PC-9 (cell line): ENCODE data around the gene UBXN10. TPM values are rescaled to one million over a fixed set of nuclear protein-coding genes. Genes with fewer than 3 reads are reported as not detected.

Source experiments
- BruUV-seq: library from RNA; stranded (reverse); fragments of 400-500 nt; replicated peaks from 2 replicates; lab custom pipeline; 2021; lab: Mats Ljungman, UMichigan
- CTCF ChIA-PET: fragments of 300-600 bp; sonication (Branson Sonifier 250); formaldehyde crosslinking; loops from one replicate; lab custom pipeline; 2022; ENCODE audit warnings: antibody characterized with exemption; lab: Charles Lee
- POLR2A ChIA-PET: fragments of 300-600 bp; sonication (Branson Sonifier 250); formaldehyde crosslinking; loops from one replicate; lab custom pipeline; 2022; ENCODE audit warnings: antibody characterized with exemption; ENCODE audit not compliant: unreplicated experiment; lab: Charles Lee
- DNase-seq, 2 experiments: peaks; one replicate each; pipeline versions ENCODE4 v3.0.0 to v3.0.0-alpha.2; 2015 to 2022; ENCODE audit warnings: mixed read lengths in 1 of 2
- H2AFZ ChIP-seq: fragments of 200-600 bp; sonication (generic); 2 replicates; pipeline ENCODE4 v1.8.1; 2017; ENCODE audit warnings: antibody characterized with exemption
- H3F3A ChIP-seq: fragments of 200-600 bp; sonication (generic); 2 replicates; pipeline ENCODE4 v1.8.1; 2017; ENCODE audit warnings: antibody characterized with exemption, mild to moderate bottlenecking, low read depth; ENCODE audit not compliant: insufficient read depth
- H3K27ac ChIP-seq: fragments of 200-600 bp; sonication (generic); 2 replicates; pipeline ENCODE4 v1.6.1; 2016; ENCODE audit warnings: mixed run types
- H3K27me3 ChIP-seq: fragments of 200-600 bp; sonication (generic); 2 replicates; pipeline ENCODE4 v1.6.1; 2016; ENCODE audit warnings: low read depth, mixed run types; ENCODE audit not compliant: insufficient read depth
- H3K36me3 ChIP-seq: fragments of 200-600 bp; sonication (generic); 2 replicates; pipeline ENCODE4 v1.6.1; 2016; ENCODE audit warnings: low read depth, mixed run types
- H3K4me1 ChIP-seq: fragments of 200-600 bp; sonication (generic); replicated peaks from 2 replicates; pipeline ENCODE4 v1.6.1; 2016; ENCODE audit warnings: mixed run types; ENCODE audit not compliant: insufficient read depth
- H3K4me2 ChIP-seq: fragments of 200-600 bp; sonication (generic); 2 replicates; pipeline ENCODE4 v1.6.1; 2017; ENCODE audit warnings: mixed run types
- H3K4me3 ChIP-seq: fragments of 200-600 bp; sonication (generic); 2 replicates; pipeline ENCODE4 v1.6.1; 2016; ENCODE audit warnings: mixed run types
- H3K79me2 ChIP-seq: fragments of 200-600 bp; sonication (generic); 2 replicates; pipeline ENCODE4 v1.6.1; 2017; ENCODE audit warnings: low read depth, mixed run types
- H3K9me2 ChIP-seq: fragments of 200-600 bp; sonication (generic); 2 replicates; pipeline ENCODE4 v1.8.1; 2017; ENCODE audit warnings: mild to moderate bottlenecking; ENCODE audit not compliant: insufficient read depth
- H3K9me3 ChIP-seq: fragments of 200-600 bp; sonication (generic); 2 replicates; pipeline ENCODE4 v1.8.1; 2016; ENCODE audit warnings: low read depth; ENCODE audit not compliant: insufficient read depth
- H4K20me1 ChIP-seq: fragments of 200-600 bp; sonication (generic); 2 replicates; pipeline ENCODE4 v1.8.1; 2017; ENCODE audit not compliant: insufficient read depth
- EZH2 ChIP-seq: fragments of 200-600 bp; sonication (generic); IDR thresholded peaks from 2 replicates; pipeline ENCODE4 v1.8.0; 2017; ENCODE audit warnings: antibody characterized with exemption, low read depth
- intact Hi-C: fragments of 100-400 bp; cut with micrococcal nuclease; formaldehyde crosslinking; loops from one replicate; pipeline ENCODE4 v1.10.0; 2022; ENCODE audit not compliant: unreplicated experiment
- total RNA-seq: library from RNA; stranded (reverse); gene quantifications from 2 replicates; pipeline ENCODE4 v1.2.3, GENCODE V29; 2021
- TF ChIP-seq, protein P1 (sequence below): fragments of 200-600 bp; sonication (generic); conservative IDR thresholded peaks from 2 replicates; pipeline ENCODE4 v1.6.1; 2017; ENCODE audit warnings: mixed run types, antibody characterized with exemption, mild to moderate bottlenecking, moderate library complexity

The UBXN10 gene
- total RNA-seq, 1 experiment from 2014 or later: 11.9 TPM

DNA sequence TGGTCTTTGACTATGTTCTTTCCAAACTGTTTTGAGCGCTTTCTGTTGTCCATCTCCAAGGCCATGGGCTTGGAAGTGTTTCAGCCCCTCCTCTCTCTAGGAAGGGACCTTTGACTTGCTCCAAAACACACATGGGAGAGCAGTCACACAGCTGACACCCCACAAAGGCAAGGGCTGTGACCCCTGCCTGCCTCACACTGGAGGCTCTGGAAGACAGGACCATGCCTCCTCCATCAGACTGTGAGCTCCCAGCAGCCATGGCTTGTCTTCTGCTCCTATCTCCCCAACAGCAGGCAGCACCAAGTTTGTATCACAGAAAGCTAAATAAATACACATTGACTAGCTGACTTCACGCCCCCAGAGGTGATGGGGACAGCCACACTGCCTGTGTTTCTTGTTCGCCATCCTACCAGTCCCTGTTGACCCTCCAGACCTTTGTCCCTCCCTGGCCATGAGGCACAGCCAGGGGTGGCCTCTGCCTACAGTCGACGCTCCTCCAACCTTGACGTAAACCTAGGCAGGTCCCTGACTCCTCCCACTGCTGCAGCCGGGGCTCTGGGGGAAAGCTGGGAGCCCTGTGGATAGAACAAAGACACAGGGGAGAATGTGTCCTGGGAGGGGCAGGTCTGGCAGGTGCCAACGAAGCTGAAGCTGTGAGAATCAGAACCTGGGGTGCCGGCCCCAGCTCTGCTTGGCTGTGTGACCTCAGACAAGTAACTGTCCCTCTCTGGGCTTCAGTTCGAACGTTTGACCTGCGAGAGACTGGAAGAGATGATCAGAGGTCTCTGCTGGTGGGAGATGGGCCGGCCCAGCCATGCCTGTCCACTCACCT lies 41.9 kb upstream of the UBXN10 start:
- Histone ChIP-seq H3K4me1 (peaks cover 15% of the 10 kb centered on the region), H3K79me2 (no peaks in the 10 kb centered on the region), H3K36me3 (no peaks in the 10 kb centered on the region), H3K9me2 (no peaks in the 10 kb centered on the region), H3K9me3 (no peaks in the 10 kb centered on the region), H2AFZ (no peak overlapping the region), H3K27me3 (no peaks in the 10 kb centered on the region), H3K4me3 (no peak overlapping the region), H3K27ac (no peak overlapping the region), H3K4me2 (no peak overlapping the region), H3F3A (no peaks in the 10 kb centered on the region), H4K20me1 (no peaks in the 10 kb centered on the region)
- intact Hi-C loops: no loop called here
- CTCF ChIA-PET: no interaction called here
- POLR2A ChIA-PET: interaction anchor here (0.6 kb wide), 1 partner anchor 27 kb away, joined by 4 read pairs; no protein-coding TSS in a partner anchor
- no peak for DNase-seq
- no peak for TF ChIP-seq EZH2
- TF ChIP-seq, protein P1, sequence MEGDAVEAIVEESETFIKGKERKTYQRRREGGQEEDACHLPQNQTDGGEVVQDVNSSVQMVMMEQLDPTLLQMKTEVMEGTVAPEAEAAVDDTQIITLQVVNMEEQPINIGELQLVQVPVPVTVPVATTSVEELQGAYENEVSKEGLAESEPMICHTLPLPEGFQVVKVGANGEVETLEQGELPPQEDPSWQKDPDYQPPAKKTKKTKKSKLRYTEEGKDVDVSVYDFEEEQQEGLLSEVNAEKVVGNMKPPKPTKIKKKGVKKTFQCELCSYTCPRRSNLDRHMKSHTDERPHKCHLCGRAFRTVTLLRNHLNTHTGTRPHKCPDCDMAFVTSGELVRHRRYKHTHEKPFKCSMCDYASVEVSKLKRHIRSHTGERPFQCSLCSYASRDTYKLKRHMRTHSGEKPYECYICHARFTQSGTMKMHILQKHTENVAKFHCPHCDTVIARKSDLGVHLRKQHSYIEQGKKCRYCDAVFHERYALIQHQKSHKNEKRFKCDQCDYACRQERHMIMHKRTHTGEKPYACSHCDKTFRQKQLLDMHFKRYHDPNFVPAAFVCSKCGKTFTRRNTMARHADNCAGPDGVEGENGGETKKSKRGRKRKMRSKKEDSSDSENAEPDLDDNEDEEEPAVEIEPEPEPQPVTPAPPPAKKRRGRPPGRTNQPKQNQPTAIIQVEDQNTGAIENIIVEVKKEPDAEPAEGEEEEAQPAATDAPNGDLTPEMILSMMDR: no peak
- no TSS peak for BruUV-seq

DNA sequence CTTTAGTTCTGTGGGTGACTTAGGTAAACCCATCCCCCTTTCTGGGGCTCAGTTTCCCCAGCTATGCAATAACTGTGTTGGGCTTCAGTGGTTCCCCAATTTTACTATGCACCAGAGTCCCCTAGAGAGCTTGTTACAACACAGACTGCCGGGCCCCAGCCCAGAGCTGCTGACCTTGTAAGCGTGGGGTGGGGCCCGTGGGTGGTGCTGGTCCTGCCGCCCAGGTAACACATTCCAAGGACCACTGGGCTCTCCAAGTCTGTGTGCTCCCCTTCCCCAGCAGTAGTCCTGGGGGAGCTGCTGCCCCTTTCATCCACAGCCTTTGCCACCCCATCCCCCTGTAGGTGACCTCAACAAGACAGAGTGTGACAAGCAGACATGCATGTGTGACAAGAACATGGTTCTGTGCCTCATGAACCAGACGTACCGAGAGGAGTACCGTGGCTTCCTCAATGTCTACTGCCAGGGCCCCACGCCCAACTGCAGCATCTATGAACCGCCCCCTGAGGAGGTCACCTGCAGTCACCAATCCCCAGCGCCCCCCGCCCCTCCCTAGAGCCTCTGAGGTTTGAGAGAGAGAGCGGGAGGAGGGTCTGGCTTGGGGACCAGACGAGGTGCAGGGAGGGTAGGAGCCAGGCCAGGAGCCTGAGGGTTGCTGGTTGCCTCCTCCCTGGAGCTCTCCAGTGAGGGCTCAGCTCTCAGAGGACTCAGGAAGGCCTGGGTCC lies 37.9 kb upstream of the UBXN10 start:
- peaks cover 11% of the 10 kb centered on the region for H3K4me1 ChIP-seq
- TF ChIP-seq, protein P1: no peak
- no peak for TF ChIP-seq EZH2
- H3K36me3 ChIP-seq: no peaks in the 10 kb centered on the region
- H3K4me3 ChIP-seq: no peak overlapping the region
- H3K9me2 ChIP-seq: no peaks in the 10 kb centered on the region
- H4K20me1 ChIP-seq: no peaks in the 10 kb centered on the region
- ChIA-PET CTCF (interaction anchor here (0.7 kb wide), 1 partner anchor 174 kb away, joined by 5 read pairs; no protein-coding TSS in a partner anchor), POLR2A (no interaction called here)
- peaks cover 5% of the 10 kb centered on the region for H3F3A ChIP-seq
- BruUV-seq: no TSS peak
- no peak overlapping the region for H3K27ac ChIP-seq
- DNase-seq: no peak
- H3K9me3 ChIP-seq: no peaks in the 10 kb centered on the region
- H3K4me2 ChIP-seq: no peak overlapping the region
- no peaks in the 10 kb centered on the region for H3K79me2 ChIP-seq
- no peaks in the 10 kb centered on the region for H3K27me3 ChIP-seq
- intact Hi-C loops: no loop called here
- no peak overlapping the region for H2AFZ ChIP-seq

DNA sequence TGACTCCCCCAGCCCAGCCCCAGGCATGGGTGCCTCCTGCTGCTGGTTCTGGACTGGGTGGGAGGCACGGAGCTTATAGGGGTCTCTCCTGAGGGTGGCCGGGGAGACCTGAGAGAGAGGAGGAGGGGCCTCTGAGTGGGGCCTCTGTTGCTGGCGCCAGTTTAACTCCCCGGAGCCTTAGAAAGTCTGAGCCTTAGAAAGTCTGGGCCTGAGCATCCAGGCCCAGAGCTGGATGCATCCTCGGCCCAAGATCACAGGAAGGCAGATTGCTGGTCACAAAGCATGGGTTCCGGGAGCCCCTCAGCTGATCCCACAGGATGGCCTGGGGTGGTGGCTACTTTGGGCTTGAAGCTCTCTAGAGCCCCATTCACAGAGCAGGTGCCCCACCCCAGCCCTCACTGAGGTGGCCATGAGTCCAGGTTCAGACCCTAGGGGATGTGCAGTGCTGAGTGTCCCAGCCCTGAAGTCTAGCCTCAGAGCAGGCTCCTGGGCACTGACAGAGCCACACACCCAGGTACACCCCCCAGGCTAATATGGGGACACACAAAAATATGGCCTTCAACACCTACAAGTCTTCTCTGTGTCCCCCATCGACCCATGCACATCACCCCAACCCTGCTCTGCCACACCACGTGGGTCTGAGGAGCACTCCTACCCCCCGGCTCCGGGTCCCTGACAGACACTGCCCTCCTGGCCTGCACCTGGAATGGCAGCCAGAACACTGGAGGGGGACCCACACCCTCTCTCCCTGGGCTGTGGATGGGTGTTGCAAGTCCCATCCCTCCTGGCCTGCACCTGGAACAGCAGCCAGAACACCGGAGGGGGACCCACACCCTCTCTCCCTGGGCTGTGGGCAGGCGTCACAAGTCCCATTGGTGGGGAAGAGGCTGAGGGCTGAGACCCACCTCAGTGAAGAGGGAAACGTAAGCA lies 37.1 kb upstream of the UBXN10 start:
- Histone ChIP-seq H3K27ac (no peak overlapping the region), H2AFZ (no peak overlapping the region), H3F3A (peaks cover 9% of the 10 kb centered on the region), H3K4me3 (no peak overlapping the region), H3K79me2 (no peaks in the 10 kb centered on the region), H3K4me2 (no peak overlapping the region), H4K20me1 (no peaks in the 10 kb centered on the region), H3K9me3 (no peaks in the 10 kb centered on the region), H3K36me3 (no peaks in the 10 kb centered on the region), H3K4me1 (peaks cover 14% of the 10 kb centered on the region), H3K27me3 (no peaks in the 10 kb centered on the region), H3K9me2 (no peaks in the 10 kb centered on the region)
- no TSS peak for BruUV-seq
- no peak for TF ChIP-seq EZH2
- TF ChIP-seq, protein P1: no peak
- intact Hi-C loops: no loop called here
- CTCF ChIA-PET: no interaction called here
- no peak for DNase-seq
- POLR2A ChIA-PET: no interaction called here
